ENCODE measurements around the gene ZMYND12.

Gene ZMYND12

DNA sequence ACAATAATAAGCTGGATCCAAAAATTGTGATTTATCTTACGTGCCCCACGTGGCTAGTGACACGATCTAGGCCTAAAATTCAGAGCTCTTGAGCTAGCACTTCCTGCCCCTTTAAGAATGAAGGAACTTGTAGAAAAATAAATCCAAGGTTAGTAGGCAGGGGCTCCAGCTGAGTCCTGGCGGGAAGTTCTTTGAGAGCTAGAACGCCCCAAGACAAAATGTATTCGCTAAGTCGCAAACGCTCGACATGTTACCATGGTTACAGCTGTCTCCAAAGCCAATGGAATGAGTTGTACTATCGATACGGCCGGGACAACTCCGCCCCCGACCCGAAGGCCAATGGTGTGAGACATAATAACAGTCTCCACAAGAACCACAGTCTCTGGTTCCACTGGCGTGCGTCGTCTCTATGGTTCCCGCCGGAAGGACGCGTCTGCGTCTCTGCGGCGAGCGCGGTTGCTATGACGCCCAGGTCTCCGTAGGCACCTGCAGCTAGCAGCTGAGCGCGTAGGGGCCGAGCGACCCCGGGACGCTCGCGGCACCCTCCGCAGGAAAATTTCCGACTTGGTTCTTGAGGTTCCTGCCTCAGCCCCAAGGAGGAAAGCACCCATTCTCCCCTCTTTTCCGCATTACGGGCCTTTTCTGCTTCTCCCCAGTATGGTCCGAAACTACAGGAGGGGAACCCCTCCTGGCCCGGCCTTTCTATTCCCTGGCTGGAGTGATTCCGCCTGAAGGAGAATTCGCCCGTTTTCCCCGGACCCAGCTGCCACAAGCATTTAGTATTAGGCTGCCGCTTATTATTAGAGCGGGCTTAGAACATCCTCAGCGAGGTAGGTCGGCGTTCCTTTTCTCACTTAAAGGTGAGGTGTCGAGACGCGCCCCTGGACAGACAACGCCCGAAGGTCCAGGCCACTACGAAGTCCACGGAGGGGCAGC, 7.3 kb upstream of the ZMYND12 start, which contains the start of gene CCDC30:
Gene CCDC30 (plus strand): TSS at position 459 of the 936 bp plus-strand sequence. CDS start 17,266 bp downstream, outside the sequence.
- H3K79me2 ChIP-seq (ENCODE audit: insufficient read depth, low read length): no peaks in the 10 kb centered on the region
- peaks cover 17% of the 10 kb centered on the region for H3K4me1 ChIP-seq (ENCODE audit: insufficient read depth, low read length, severe bottlenecking)
- H3K27ac ChIP-seq (ENCODE audit: low read depth, low read length, poor library complexity, severe bottlenecking): no peak within 1 kb of the TSS
- H3F3A ChIP-seq (ENCODE audit: insufficient read depth, low read length): no peaks in the 10 kb centered on the region
- peak within 1 kb of the TSS; percentile 19; the same call in 1 of the 2 replicates for H3K9ac ChIP-seq (ENCODE audit: low read length)
- peaks cover 26% of the 10 kb centered on the region for H3K36me3 ChIP-seq (ENCODE audit: insufficient read depth, low read length)
- TF ChIP-seq, protein P1, sequence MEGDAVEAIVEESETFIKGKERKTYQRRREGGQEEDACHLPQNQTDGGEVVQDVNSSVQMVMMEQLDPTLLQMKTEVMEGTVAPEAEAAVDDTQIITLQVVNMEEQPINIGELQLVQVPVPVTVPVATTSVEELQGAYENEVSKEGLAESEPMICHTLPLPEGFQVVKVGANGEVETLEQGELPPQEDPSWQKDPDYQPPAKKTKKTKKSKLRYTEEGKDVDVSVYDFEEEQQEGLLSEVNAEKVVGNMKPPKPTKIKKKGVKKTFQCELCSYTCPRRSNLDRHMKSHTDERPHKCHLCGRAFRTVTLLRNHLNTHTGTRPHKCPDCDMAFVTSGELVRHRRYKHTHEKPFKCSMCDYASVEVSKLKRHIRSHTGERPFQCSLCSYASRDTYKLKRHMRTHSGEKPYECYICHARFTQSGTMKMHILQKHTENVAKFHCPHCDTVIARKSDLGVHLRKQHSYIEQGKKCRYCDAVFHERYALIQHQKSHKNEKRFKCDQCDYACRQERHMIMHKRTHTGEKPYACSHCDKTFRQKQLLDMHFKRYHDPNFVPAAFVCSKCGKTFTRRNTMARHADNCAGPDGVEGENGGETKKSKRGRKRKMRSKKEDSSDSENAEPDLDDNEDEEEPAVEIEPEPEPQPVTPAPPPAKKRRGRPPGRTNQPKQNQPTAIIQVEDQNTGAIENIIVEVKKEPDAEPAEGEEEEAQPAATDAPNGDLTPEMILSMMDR (IDR thresholded peaks at IDR 0.05; ENCODE audit: low read length): no peak
- no peak for TF ChIP-seq EZH2 (IDR thresholded peaks at IDR 0.05; ENCODE audit: borderline replicate concordance, low read length)
- no peaks in the 10 kb centered on the region for H3K9me3 ChIP-seq (ENCODE audit: low read length)
- H3K4me3 ChIP-seq (ENCODE audit: low read depth, low read length, poor library complexity, severe bottlenecking): peak within 1 kb of the TSS; percentile 57
- no peak within 1 kb of the TSS for H2AFZ ChIP-seq (ENCODE audit: low read length)
- no peaks in the 10 kb centered on the region for H4K20me1 ChIP-seq (ENCODE audit: insufficient read depth, low read length)
- H3K4me2 ChIP-seq (ENCODE audit: low read length): peak within 1 kb of the TSS; percentile 72
- no peaks in the 10 kb centered on the region for H3K27me3 ChIP-seq (ENCODE audit: insufficient read depth, low read length)
- H3K9me2 ChIP-seq (ENCODE audit: low read depth, low read length): no peaks in the 10 kb centered on the region

DNA sequence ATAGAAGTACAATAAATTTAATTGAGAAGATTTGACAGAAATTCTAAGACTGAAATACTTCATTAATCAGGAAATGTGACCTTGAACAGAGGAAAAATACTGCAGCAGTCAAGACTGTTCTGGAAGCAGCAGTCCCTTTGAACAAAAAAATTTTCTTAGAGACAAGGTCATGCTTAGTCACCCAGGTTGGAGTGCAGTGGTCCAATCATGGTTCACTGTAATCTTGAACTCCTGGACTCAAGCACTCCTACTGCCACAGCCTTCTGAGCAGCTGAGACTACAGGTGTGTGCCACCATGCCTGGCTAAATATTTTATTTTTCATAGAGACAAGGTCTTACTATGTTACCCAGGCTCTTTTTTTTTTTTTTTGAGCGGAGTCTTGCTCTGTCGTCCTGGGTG, 5.4 kb upstream of the ZMYND12 start:
- Histone ChIP-seq H3K27me3 (ENCODE audit: insufficient read depth, low read length) (no peaks in the 10 kb centered on the region), H3K36me3 (ENCODE audit: insufficient read depth, low read length) (peaks cover 30% of the 10 kb centered on the region), H4K20me1 (ENCODE audit: insufficient read depth, low read length) (no peaks in the 10 kb centered on the region), H3K4me1 (ENCODE audit: insufficient read depth, low read length, severe bottlenecking) (peaks cover 29% of the 10 kb centered on the region), H3F3A (ENCODE audit: insufficient read depth, low read length) (no peaks in the 10 kb centered on the region), H3K9ac (ENCODE audit: low read length) (no peak overlapping the region), H3K4me2 (ENCODE audit: low read length) (no peak overlapping the region), H3K79me2 (ENCODE audit: insufficient read depth, low read length) (no peaks in the 10 kb centered on the region), H3K27ac (ENCODE audit: low read depth, low read length, poor library complexity, severe bottlenecking) (no peak overlapping the region), H3K4me3 (ENCODE audit: low read depth, low read length, poor library complexity, severe bottlenecking) (no peak overlapping the region), H3K9me3 (ENCODE audit: low read length) (no peaks in the 10 kb centered on the region), H2AFZ (ENCODE audit: low read length) (no peak overlapping the region), H3K9me2 (ENCODE audit: low read depth, low read length) (no peaks in the 10 kb centered on the region)
- TF ChIP-seq, protein P1 (IDR thresholded peaks at IDR 0.05; ENCODE audit: low read length): no peak
- TF ChIP-seq EZH2 (IDR thresholded peaks at IDR 0.05; ENCODE audit: borderline replicate concordance, low read length): no peak

DNA sequence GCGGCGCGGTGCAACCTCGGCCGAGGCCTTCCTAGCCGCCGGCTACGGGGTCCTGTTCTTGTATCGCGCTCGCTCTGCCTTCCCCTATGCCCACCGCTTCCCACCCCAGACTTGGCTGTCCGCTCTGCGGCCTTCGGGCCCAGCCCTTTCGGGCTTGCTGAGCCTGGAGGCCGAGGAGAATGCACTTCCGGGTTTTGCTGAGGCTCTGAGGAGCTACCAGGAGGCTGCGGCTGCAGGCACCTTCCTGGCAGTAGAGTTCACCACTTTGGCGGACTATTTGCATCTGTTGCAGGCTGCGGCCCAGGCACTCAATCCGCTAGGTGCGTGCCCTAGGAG, 900 bp upstream of the ZMYND12 start:
- H3K36me3 ChIP-seq (ENCODE audit: insufficient read depth, low read length): peaks cover 30% of the 10 kb centered on the region
- no peaks in the 10 kb centered on the region for H3K27me3 ChIP-seq (ENCODE audit: insufficient read depth, low read length)
- peak overlapping the region; percentile 94 for H3K4me2 ChIP-seq (ENCODE audit: low read length)
- H3K79me2 ChIP-seq (ENCODE audit: insufficient read depth, low read length): no peaks in the 10 kb centered on the region
- H3K4me1 ChIP-seq (ENCODE audit: insufficient read depth, low read length, severe bottlenecking): peaks cover 25% of the 10 kb centered on the region
- H3F3A ChIP-seq (ENCODE audit: insufficient read depth, low read length): no peaks in the 10 kb centered on the region
- H3K27ac ChIP-seq (ENCODE audit: low read depth, low read length, poor library complexity, severe bottlenecking): peak overlapping the region; percentile 70
- no peaks in the 10 kb centered on the region for H4K20me1 ChIP-seq (ENCODE audit: insufficient read depth, low read length)
- H3K4me3 ChIP-seq (ENCODE audit: low read depth, low read length, poor library complexity, severe bottlenecking): peak overlapping the region; percentile 91
- no peak overlapping the region for H2AFZ ChIP-seq (ENCODE audit: low read length)
- no peak for TF ChIP-seq EZH2 (IDR thresholded peaks at IDR 0.05; ENCODE audit: borderline replicate concordance, low read length)
- TF ChIP-seq, protein P1 (IDR thresholded peaks at IDR 0.05; ENCODE audit: low read length): no peak
- H3K9me2 ChIP-seq (ENCODE audit: low read depth, low read length): no peaks in the 10 kb centered on the region
- peak overlapping the region; percentile 96 for H3K9ac ChIP-seq (ENCODE audit: low read length)
- no peaks in the 10 kb centered on the region for H3K9me3 ChIP-seq (ENCODE audit: low read length)
